Prostate gland (tissue), 2 donors: ENCODE results near the gene ARPIN.

ENCODE experiments used
- POLR2A ChIP-seq: fragments of 450-650 bp; IDR thresholded peaks from one replicate; pipeline ENCODE4 v1.6.1; 2016; ENCODE audit warnings: antibody characterized with exemption, mild to moderate bottlenecking
- POLR2AphosphoS5 ChIP-seq: sonication (generic); formaldehyde crosslinking; IDR thresholded peaks from one replicate; pipeline ENCODE4 v1.6.1; 2017; ENCODE audit warnings: antibody characterized with exemption
- TF ChIP-seq, protein P1 (sequence below), 4 experiments: fragments of 200-600 bp in 2 of 4; fragments of 450-650 bp in 2 of 4; sonication (generic) in 2 of 4; IDR thresholded peaks; 1 replicate in 3 of 4; 2 replicates in 1 of 4; pipeline ENCODE4 v1.5.1; 2016 to 2019; ENCODE audit warnings: antibody characterized with exemption in 4 of 4, mild to moderate bottlenecking in 2 of 4, moderate library complexity in 2 of 4

DNA sequence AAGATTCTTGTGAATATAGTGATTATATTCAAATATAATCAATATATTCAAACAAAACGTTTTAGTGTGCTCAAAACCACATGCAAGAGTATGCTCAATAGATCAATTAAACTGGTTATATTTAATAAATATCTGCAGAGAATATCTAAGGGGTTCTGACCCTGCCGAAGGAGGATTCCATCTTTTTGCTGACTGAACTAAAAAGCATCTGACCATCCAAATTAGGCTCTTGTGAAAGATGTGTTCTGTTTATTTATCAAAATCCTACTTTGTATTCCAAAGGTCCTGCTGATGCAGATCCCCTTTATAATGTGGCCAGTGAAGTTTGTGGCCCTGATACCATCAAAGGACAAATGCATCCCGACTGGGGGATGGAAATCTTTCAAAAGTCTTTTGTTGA lies 41.8 kb upstream of the ARPIN start:
- TF ChIP-seq POLR2A = no peak
- TF ChIP-seq, protein P1, sequence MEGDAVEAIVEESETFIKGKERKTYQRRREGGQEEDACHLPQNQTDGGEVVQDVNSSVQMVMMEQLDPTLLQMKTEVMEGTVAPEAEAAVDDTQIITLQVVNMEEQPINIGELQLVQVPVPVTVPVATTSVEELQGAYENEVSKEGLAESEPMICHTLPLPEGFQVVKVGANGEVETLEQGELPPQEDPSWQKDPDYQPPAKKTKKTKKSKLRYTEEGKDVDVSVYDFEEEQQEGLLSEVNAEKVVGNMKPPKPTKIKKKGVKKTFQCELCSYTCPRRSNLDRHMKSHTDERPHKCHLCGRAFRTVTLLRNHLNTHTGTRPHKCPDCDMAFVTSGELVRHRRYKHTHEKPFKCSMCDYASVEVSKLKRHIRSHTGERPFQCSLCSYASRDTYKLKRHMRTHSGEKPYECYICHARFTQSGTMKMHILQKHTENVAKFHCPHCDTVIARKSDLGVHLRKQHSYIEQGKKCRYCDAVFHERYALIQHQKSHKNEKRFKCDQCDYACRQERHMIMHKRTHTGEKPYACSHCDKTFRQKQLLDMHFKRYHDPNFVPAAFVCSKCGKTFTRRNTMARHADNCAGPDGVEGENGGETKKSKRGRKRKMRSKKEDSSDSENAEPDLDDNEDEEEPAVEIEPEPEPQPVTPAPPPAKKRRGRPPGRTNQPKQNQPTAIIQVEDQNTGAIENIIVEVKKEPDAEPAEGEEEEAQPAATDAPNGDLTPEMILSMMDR (IDR thresholded peaks at IDR 0.05) = no peak
- TF ChIP-seq POLR2AphosphoS5 = no peak
